Mesodermal cell (in vitro differentiated cells): ENCODE results near the gene ILK. TPM values are rescaled to one million over a fixed set of nuclear protein-coding genes. Genes with fewer than 3 reads are reported as not detected.

Experiments
- H3K27ac ChIP-seq: 2 replicates; pipeline ENCODE4 v1.7.0; 2013; ENCODE audit warnings: mild to moderate bottlenecking, low read depth, low read length, moderate library complexity; ENCODE audit not compliant: severe bottlenecking
- H3K36me3 ChIP-seq: 2 replicates; pipeline ENCODE4 v1.7.1; 2013; ENCODE audit warnings: mild to moderate bottlenecking, low read length, moderate library complexity; ENCODE audit not compliant: control insufficient read depth, insufficient read depth
- H3K4me1 ChIP-seq: one replicate; pipeline ENCODE4 v1.7.1; 2013; ENCODE audit warnings: mild to moderate bottlenecking, low read length; ENCODE audit not compliant: insufficient read depth, control insufficient read depth, poor library complexity, severe bottlenecking
- H3K4me3 ChIP-seq: 2 replicates; pipeline ENCODE4 v1.7.0; 2013; ENCODE audit warnings: low read length, control low read depth, mild to moderate bottlenecking; ENCODE audit not compliant: insufficient read depth, poor library complexity, severe bottlenecking; ENCODE audit errors: extremely low read depth
- H3K9me3 ChIP-seq: 2 replicates; pipeline ENCODE4 v1.7.1; 2013; ENCODE audit warnings: mild to moderate bottlenecking, low read length, moderate library complexity; ENCODE audit not compliant: control insufficient read depth
- WGBS, 2 experiments: methylation state at CpG; one replicate each; pipeline ENCODE4 v1.1.5; 2013; ENCODE audit warnings: missing lambda C conversion rate in 2 of 2; ENCODE audit not compliant: insufficient coverage in 2 of 2; 5-methylcytosine and 5-hydroxymethylcytosine counted together
- polyA plus RNA-seq, 2 experiments: library from polyadenylated mRNA; stranded (reverse); fragments of 50-300 nt; gene quantifications; one replicate each; pipeline ENCODE4 v1.2.3, GENCODE V29; 2013

The ILK gene
- polyA plus RNA-seq (2013, experiment 1 of 2): 226 TPM
- polyA plus RNA-seq (2013, experiment 2 of 2): 200 TPM

DNA sequence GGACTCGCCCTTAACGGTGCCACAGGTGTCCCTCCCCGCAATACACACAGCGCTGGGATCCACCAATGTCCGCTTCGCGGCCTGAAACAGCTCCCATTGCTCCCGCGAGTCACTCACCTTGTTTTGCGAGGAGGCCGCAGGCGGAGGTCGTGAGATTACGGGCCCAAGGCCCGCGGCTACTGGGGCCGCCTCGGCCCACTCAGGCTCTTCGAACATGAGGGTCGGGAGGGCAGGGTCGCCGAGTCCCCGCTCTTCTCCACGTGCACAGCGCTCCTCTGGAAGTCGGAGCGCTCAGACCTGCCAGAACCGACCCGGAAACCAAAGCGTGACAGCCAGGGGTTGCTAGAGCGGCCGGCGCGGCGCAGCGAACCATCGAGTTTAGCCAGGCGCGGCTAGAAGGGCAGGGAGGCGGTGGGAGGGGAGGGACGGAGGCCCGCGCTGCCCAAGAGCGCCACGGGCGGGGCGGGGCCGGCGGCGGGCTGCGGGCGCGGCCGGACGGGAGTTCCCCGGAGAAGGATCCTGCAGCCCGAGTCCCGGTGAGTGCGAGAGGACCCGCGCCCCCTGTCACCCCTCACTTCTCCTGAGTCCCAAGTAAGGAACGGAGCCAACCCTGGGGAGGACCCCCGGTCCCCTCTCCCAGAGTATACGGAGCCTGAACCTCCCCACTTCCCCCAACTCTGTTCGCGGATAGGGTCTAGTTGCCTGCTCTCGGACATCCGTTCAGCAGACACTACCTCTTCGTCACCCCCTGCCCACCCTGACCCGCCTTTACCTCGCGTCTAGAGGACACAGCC, at the start of gene ILK, which contains the start of gene RRP8:
TSS of gene ILK (plus strand) at position 488 of the 794 bp plus-strand sequence. CDS start 498 bp downstream, outside the sequence.
TSS of gene RRP8 (minus strand) at position 330 of the 794 bp plus-strand sequence. CDS start at position 216, 114 bp downstream.
- H3K36me3 ChIP-seq: peaks cover 66% of the 10 kb centered on the region
- 0 to 1% methylated on average over 50 to 53 of the region's 72 CpGs for WGBS, 2 experiments

DNA sequence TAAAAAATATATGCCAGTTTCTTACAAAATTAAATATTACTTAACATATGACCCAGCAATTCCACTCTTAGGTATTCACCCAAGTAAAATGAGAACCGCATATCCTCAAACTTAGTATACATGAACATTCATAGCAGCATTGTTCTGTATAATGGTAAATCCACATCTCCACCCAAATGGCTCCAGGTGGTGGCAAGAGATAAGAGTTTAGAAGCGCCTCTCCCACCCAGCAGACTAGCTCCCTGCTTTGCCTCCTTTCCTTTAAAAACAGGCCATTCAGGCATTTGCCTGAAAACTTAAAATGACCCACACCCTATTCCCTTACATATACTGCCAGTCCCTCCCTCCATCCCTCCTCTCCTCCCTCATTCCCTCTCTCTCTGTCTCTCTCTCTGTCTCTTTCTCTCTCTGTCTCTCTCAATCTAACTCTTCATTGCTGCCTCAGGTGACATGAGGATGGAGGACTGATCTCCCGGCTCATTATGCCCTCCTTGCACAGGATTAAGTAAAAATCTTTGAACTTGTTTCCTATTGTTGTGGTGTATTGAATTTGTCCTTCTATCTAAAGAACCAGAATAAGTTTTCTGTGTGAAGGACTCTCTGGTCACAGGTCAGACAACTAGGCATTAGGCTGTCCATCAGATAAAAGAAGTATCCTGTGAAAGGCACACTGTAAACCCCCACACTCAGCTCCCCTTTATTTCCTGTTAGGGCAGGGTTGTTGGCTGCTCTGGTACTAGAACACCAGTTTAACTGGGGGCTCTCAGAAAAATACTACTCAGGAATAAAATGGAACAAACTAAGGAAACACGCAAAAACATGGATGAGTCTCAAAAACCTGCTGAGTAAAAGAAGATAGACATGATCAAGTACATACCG, 48.5 kb upstream of the ILK start:
- Histone ChIP-seq H3K36me3 (no peaks in the 10 kb centered on the region), H3K27ac (no peak overlapping the region), H3K4me1 (no peaks in the 10 kb centered on the region), H3K4me3 (no peak overlapping the region), H3K9me3 (no peaks in the 10 kb centered on the region)
- 67 to 88% methylated on average over 1 to 2 of the region's 5 CpGs for WGBS, 2 experiments

More for the DNA sequence above, at the start of gene ILK, which contains the start of gene RRP8:
- Histone ChIP-seq H3K4me3 (peak within 1 kb of the TSS; percentile 97), H3K27ac (peak within 1 kb of the TSS; percentile 87), H3K4me1 (peaks cover 33% of the 10 kb centered on the region), H3K9me3 (no peaks in the 10 kb centered on the region)

- Histone ChIP-seq H3K27ac (no peak overlapping the region), H3K4me1 (no peaks in the 10 kb centered on the region), H3K9me3 (no peaks in the 10 kb centered on the region), H3K4me3 (no peak overlapping the region), H3K36me3 (peaks cover 3% of the 10 kb centered on the region)
- 87 to 89% methylated on average over 6 of the region's 11 CpGs for WGBS, 2 experiments
Observed at GRCh38 chr11:6556139-6556949, 47.2 kb upstream of the ILK start.

DNA sequence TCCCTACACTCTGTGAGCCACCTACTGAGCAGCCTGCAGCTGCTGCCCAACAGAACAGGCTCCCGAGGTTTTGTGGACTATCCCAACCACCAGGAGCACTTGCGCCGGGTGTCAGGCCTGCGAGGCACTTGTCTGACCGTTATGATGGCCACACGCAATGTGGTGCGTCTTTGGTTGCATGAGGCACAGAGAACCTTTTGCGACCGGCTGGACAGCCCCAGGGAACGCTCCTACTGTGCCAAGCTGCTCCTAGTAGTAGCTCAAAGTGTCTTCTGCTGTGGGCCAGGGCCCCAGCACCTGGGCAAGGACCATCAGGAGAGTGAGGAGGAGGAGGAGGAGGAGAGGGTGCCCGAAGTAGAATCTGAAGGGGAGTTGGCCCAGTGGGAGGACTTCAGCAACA, 46.5 kb upstream of the ILK start:
- no peaks in the 10 kb centered on the region for H3K9me3 ChIP-seq
- H3K36me3 ChIP-seq: peaks cover 3% of the 10 kb centered on the region
- 97 to 98% methylated on average over 9 to 11 of the region's 11 CpGs for WGBS, 2 experiments
- no peaks in the 10 kb centered on the region for H3K4me1 ChIP-seq
- no peak overlapping the region for H3K27ac ChIP-seq
- H3K4me3 ChIP-seq: no peak overlapping the region

DNA sequence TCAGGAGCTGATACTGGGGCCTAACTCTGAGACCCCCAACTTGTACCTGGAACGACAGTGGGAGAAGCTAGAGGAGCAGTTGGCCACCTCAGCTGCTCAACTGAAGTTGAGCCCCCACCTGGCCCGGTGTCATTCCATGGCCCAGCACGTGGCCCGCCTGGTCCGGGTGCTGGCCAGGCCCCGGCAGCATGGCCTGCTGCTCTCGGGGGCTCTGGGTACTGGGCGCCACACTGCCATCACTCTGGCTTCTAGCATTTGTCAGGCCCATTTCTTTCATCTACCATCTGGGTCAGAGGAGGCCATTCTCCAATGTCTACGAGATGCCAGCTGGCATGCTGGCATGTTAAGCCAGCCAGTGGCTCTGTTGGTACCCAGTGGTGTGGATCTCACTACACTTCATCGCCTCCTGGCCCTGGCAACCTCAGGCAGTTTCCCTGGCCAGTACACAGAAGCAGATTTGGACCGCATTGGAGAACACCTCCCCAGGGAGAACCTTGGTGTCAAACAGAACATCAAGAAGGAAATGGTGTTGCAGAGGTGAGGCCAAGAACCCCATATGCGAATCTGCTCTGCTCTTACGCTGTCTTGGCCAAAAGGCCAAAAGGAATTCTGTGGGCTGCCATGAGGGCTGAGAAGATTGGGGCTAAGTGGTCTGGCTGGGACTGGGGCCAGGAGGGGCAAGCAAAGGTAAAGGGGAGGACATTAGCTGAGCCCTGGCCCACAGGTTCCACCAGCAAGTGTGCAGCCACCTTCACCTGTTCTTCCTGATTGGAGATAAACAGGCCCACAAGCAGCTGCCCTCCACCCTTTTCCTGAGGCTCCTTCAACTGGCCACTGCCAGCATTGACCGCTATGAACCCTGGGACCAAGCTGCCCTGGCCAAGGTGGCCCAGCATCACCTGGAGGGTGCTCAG, 45.6 kb upstream of the ILK start:
- Histone ChIP-seq H3K36me3 (peaks cover 3% of the 10 kb centered on the region), H3K4me3 (no peak overlapping the region), H3K4me1 (peaks cover 4% of the 10 kb centered on the region), H3K9me3 (no peaks in the 10 kb centered on the region), H3K27ac (no peak overlapping the region)
- WGBS, 2 experiments: 95 to 97% methylated on average over 13 to 14 of the region's 14 CpGs

DNA sequence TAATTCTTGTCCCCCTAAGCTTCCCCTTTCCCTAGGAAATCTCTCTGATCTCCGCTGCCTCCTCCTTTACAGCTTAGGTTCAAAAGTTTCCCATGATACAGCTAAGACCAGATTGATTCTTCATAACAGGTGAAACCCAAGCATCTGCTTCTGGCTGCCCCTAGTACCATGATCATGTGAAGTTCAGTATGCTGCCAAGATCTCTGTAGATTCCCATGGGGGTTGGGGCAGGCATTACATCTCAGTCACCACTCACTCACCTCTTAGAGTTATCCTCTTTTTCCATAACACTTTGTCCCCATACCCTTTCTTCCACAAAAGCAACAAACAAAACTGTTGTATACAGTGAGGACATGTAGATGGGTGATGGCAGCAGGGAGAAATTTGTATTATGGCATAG, 44.2 kb upstream of the ILK start:
- no peaks in the 10 kb centered on the region for H3K9me3 ChIP-seq
- H3K4me3 ChIP-seq: no peak overlapping the region
- H3K4me1 ChIP-seq: peaks cover 5% of the 10 kb centered on the region
- peaks cover 3% of the 10 kb centered on the region for H3K36me3 ChIP-seq
- 100% methylated on average over 1 of the region's 1 CpG for WGBS, 2 experiments
- H3K27ac ChIP-seq: no peak overlapping the region

DNA sequence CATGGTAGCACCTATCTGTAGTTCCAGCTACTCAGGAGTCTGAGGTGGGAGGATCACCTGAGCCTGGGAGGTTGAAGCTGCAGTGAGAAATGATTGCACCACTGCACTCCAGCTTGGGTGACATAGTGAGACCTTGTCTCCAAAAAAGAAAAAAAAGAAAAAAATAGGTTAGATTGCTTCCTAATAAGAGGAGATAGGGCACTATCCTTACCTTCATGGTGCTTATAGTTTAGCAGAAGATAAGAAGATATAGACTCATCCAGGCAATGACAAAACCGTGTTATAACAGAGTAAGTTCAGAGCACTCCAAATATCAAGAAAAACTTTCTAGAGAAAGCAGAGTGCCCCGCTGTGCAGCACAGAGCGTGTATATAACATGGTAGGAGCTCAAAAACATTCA, 42.3 kb upstream of the ILK start:
- 80% methylated on average over 1 of the region's 3 CpGs; no CpG with 5 or more reads in 1 of the 2 experiments for WGBS, 2 experiments

GRCh38 chr11:6563121-6563619, 40.4 kb upstream of the ILK start:
- WGBS, 2 experiments: 89 to 90% methylated on average over 4 of the region's 4 CpGs
- Histone ChIP-seq H3K4me3 (no peak overlapping the region), H3K9me3 (no peaks in the 10 kb centered on the region), H3K36me3 (peaks cover 3% of the 10 kb centered on the region), H3K4me1 (peaks cover 5% of the 10 kb centered on the region), H3K27ac (no peak overlapping the region)

More for the DNA sequence above, 42.3 kb upstream of the ILK start:
- Histone ChIP-seq H3K4me1 (peaks cover 5% of the 10 kb centered on the region), H3K4me3 (no peak overlapping the region), H3K36me3 (peaks cover 3% of the 10 kb centered on the region), H3K27ac (no peak overlapping the region), H3K9me3 (no peaks in the 10 kb centered on the region)

DNA sequence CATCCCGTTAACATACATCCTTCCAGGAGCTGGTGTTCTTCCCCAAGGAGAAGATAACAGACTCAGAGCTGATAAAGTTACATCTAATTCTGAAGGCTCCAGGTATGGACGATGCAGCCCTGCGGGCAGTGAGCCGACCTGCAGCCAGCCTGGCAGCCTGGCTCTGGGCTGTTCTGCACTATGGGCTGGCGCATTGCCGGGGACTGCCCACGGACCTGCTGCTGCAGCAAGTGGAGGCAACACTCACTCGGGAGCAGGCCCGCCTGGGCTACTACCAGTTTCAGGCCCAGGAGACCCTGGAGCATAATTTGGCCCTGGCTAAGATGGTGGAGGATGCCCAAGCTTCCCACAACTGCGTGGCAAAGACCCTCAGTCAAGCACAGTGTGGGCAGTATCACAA, 39.9 kb upstream of the ILK start:
- Histone ChIP-seq H3K36me3 (peaks cover 3% of the 10 kb centered on the region), H3K4me3 (no peak overlapping the region), H3K4me1 (peaks cover 5% of the 10 kb centered on the region), H3K27ac (no peak overlapping the region), H3K9me3 (no peaks in the 10 kb centered on the region)
- WGBS, 2 experiments: 86 to 91% methylated on average over 9 of the region's 10 CpGs
